ENCODE measurements around the gene MATN3. TPM values are rescaled to one million over a fixed set of nuclear protein-coding genes. Genes with fewer than 3 reads are reported as not detected.

The MATN3 gene
- total RNA-seq, 1 experiment from 2014 or later, result 3.5 TPM

GRCh38 chr2:19971691-19972090 lies 40.8 kb downstream of the MATN3 start:
- Histone ChIP-seq H3K4me1 (ENCODE audit: control insufficient read depth, insufficient read depth, low read length) (no peaks in the 10 kb centered on the region), H3K4me3 (ENCODE audit: low read depth in 2 of 2, low read length in 2 of 2) (no peak overlapping the region), H3K36me3 (ENCODE audit: control insufficient read depth, insufficient read depth, low read length) (peaks cover 23% of the 10 kb centered on the region), H3K27ac (ENCODE audit: low read length) (no peak overlapping the region), H3K27me3 (ENCODE audit: control insufficient read depth, insufficient read depth, low read length) (no peaks in the 10 kb centered on the region), H3K9me3 (ENCODE audit: control insufficient read depth, insufficient read depth, low read depth, low read length) (no peaks in the 10 kb centered on the region)
- in situ Hi-C loops (cut with HindIII; ENCODE audit: low pct_unique_long_range_greater_than_20kb, low sequenced_read_pairs), result no loop called here
- POLR2A ChIA-PET, result interaction anchor here (0.5 kb wide), 1 partner anchor 234 kb away, joined by 5 read pairs; no protein-coding TSS in a partner anchor
- ATAC-seq (no peak), DNase-seq (ENCODE audit: low read depth, low spot score) (no peak)
- CTCF ChIA-PET, result no interaction called here
- no TSS peak for BruUV-seq (replicated peaks)
- intact Hi-C loops (cut with micrococcal nuclease; ENCODE audit: unreplicated experiment), result no loop called here
- TF ChIP-seq POLR2AphosphoS5 (IDR thresholded peaks at IDR 0.05; ENCODE audit: low read depth, low read length), result no peak
- no peak for TF ChIP-seq SIN3A (IDR thresholded peaks at IDR 0.05; ENCODE audit: borderline replicate concordance, insufficient read depth, low read depth, low read length)
- no peak for TF ChIP-seq REST (IDR thresholded peaks at IDR 0.05; ENCODE audit: insufficient read depth in 1 of 2, low read depth in 2 of 2, low read length in 1 of 2)
- no peak for TF ChIP-seq CTCF (IDR thresholded peaks at IDR 0.05)
- TF ChIP-seq TCF7L2 (IDR thresholded peaks at IDR 0.05; ENCODE audit: low read depth, low read length), result no peak

- BruUV-seq (replicated peaks), result no TSS peak
- Histone ChIP-seq H3K9me3 (ENCODE audit: control insufficient read depth, insufficient read depth, low read depth, low read length) (no peaks in the 10 kb centered on the region), H3K27me3 (ENCODE audit: control insufficient read depth, insufficient read depth, low read length) (no peaks in the 10 kb centered on the region), H3K4me3 (ENCODE audit: low read depth in 2 of 2, low read length in 2 of 2) (no peak overlapping the region), H3K27ac (ENCODE audit: low read length) (no peak overlapping the region), H3K4me1 (ENCODE audit: control insufficient read depth, insufficient read depth, low read length) (no peaks in the 10 kb centered on the region), H3K36me3 (ENCODE audit: control insufficient read depth, insufficient read depth, low read length) (peaks cover 18% of the 10 kb centered on the region)
- CTCF ChIA-PET, result no interaction called here
- in situ Hi-C loops (cut with HindIII; ENCODE audit: low pct_unique_long_range_greater_than_20kb, low sequenced_read_pairs) (no loop called here), intact Hi-C loops (cut with micrococcal nuclease; ENCODE audit: unreplicated experiment) (no loop called here)
- TF ChIP-seq TCF7L2 (IDR thresholded peaks at IDR 0.05; ENCODE audit: low read depth, low read length) (no peak), POLR2AphosphoS5 (IDR thresholded peaks at IDR 0.05; ENCODE audit: low read depth, low read length) (no peak), SIN3A (IDR thresholded peaks at IDR 0.05; ENCODE audit: borderline replicate concordance, insufficient read depth, low read depth, low read length) (no peak), CTCF (IDR thresholded peaks at IDR 0.05) (no peak), REST (IDR thresholded peaks at IDR 0.05; ENCODE audit: insufficient read depth in 1 of 2, low read depth in 2 of 2, low read length in 1 of 2) (no peak)
- DNase-seq (ENCODE audit: low read depth, low spot score), result no peak
- ATAC-seq, result no peak
- POLR2A ChIA-PET, result interaction anchor here (1.3 kb wide), 1 partner anchor 14 kb away, joined by 4 read pairs; no protein-coding TSS in a partner anchor
Observed at GRCh38 chr2:19963386-19963785, 49.1 kb downstream of the MATN3 start.

Measured in Panc1 (cell line).